Peyer's patch (tissue), 4 donors: ENCODE data around the gene PTRHD1.

Experiments used
- POLR2A ChIP-seq, 2 donors: fragments of 450-650 bp; IDR thresholded peaks; one replicate each; pipeline ENCODE4 v1.5.1; 2017; ENCODE audit warnings: antibody characterized with exemption in 2 of 2, mild to moderate bottlenecking in 2 of 2, moderate library complexity in 2 of 2
- TF ChIP-seq, protein P1 (sequence below), 6 experiments: fragments of 450-650 bp in 4 of 6; fragments of 200-600 bp in 2 of 6; sonication (generic) in 1 of 6; IDR thresholded peaks; one replicate each; pipeline ENCODE4 v1.5.1; 2017 to 2019; ENCODE audit warnings: antibody characterized with exemption in 6 of 6, mild to moderate bottlenecking in 3 of 6, moderate library complexity in 1 of 6

DNA sequence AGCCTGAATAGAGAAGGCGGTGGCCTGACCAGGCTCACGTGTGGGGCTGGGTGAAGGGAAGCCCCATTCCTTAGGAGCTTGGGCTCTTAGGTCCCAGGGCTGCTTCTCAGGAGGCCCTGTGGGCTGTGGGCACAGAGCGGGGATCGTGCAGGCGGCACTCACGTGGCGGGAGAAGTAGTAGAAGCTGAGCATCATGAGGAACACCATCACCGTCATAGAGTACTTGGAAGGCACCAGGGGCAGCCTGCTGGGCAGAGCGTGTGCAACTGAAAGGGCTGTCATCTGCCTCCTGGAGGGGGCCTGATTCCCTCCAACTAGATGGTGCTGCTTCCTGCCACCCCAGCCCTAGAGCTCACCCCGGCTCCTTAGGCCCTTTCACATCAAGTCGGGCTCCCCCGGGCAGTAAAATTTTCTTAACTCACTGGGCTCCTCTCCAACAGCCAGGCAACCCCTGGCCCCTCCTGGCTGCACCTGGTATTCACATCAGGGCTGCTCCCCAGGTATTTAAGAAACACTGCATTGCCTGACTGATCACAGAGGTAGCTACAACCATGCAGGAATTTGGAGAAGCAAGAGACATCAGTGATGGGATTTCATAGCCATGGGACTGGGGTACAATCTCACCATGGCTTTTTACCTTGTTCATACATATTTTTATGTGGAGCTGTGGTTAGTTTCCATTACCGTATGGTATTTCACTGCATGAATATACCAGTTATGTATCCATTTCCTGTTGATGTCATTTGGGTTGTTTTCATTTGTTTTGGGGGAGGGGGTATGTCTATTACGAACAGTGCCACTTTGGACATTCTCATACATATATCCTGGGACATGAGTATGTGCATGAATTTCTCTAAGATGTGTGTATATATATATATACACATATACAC lies 32.9 kb upstream of the PTRHD1 start:
- TF ChIP-seq, protein P1, sequence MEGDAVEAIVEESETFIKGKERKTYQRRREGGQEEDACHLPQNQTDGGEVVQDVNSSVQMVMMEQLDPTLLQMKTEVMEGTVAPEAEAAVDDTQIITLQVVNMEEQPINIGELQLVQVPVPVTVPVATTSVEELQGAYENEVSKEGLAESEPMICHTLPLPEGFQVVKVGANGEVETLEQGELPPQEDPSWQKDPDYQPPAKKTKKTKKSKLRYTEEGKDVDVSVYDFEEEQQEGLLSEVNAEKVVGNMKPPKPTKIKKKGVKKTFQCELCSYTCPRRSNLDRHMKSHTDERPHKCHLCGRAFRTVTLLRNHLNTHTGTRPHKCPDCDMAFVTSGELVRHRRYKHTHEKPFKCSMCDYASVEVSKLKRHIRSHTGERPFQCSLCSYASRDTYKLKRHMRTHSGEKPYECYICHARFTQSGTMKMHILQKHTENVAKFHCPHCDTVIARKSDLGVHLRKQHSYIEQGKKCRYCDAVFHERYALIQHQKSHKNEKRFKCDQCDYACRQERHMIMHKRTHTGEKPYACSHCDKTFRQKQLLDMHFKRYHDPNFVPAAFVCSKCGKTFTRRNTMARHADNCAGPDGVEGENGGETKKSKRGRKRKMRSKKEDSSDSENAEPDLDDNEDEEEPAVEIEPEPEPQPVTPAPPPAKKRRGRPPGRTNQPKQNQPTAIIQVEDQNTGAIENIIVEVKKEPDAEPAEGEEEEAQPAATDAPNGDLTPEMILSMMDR (IDR thresholded peaks at IDR 0.05), result no peak
- TF ChIP-seq POLR2A (IDR thresholded peaks at IDR 0.05), result no peak
